ENCODE measurements around the gene RINT1. TPM values are rescaled to one million over a fixed set of nuclear protein-coding genes. Genes with fewer than 3 reads are reported as not detected.

RINT1 gene
- total RNA-seq, 2 donors from 2014 or later = 21.0 to 26.0 TPM

DNA sequence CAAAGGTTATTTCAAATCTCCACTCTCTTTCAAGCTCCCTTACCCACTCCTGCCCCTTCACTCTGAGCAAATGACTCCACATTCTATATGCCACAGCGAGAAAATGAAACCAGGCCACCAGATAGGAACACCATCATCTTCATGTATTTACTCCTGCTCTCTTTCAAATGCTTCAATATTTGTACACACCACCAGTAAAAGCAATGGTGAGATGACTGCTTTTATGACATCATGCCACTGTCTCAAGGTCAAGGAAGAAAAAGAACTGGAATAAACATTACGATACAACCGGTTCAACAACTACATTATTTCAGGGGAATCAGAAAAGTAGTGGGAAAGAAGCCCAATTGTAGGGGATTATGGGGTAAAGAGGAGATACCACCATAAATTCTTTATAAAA, 42.6 kb upstream of the RINT1 start:
- Histone ChIP-seq H3K4me3 (ENCODE audit: low read length) (no peak overlapping the region), H3K4me1 (ENCODE audit: control insufficient read depth, insufficient read depth, low read length) (no peaks in the 10 kb centered on the region), H3K27me3 (ENCODE audit: control insufficient read depth, insufficient read depth, low read length, poor library complexity, severe bottlenecking) (no peaks in the 10 kb centered on the region), H3K27ac (ENCODE audit: low read depth, low read length) (no peak overlapping the region), H3K36me3 (ENCODE audit: control insufficient read depth, insufficient read depth, low read length) (peaks cover 28% of the 10 kb centered on the region), H3K9ac (ENCODE audit: extremely low read depth, low read length, poor library complexity, severe bottlenecking) (no peak overlapping the region), H3K9me3 (ENCODE audit: control insufficient read depth, low read length) (no peaks in the 10 kb centered on the region)
- Mint-ChIP-seq H3K36me3 (ENCODE audit: low read depth) (peaks cover 53% of the 10 kb centered on the region), H3K4me1 (peaks cover 2% of the 10 kb centered on the region), H3K4me3 (no peak overlapping the region), H3K9me3 (no peaks in the 10 kb centered on the region), H3K27ac (no peak overlapping the region), H3K27me3 (ENCODE audit: insufficient read depth) (no peaks in the 10 kb centered on the region)
- WGBS, 2 experiments (ENCODE audit: insufficient coverage in 1 of 2, insufficient read length in 1 of 2) = 91 to 100% methylated on average over 3 of the region's 3 CpGs
- DNase-seq = no peak
- no peak for TF ChIP-seq CTCF (conservative IDR thresholded peaks at IDR 0.05)

DNA sequence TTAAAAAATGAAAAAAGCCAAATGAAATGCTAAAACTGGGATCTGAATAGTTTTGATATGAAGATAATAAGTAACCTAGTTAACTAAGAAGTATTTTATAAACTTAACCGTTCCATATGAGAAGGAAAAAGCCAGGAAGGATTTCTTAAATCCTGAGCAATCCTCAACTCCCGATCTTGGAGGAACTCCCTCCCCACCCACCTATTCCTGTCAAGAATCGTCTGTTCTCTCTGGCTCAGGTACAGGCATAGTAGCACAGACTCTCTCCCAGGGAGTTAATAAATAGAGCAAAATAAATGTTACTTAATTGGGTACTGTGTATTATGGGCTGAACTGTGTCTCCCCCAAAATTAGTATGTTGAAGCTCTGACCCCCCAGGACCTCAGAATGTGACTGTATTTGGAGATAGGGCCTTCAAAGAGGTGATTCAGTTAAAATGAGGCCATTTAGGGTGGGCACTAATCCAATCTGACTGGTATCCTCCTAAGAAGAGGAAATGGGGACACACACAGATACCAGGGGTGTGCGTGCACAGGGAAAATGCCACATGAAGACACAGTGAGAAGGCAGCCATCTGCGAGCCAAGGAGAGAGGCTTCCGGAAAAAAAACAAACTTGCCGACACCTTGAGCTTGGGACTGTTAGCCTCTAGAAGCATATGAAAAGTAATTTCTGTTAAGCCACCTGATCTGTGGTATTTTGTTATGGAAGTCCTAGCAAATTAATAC, 38.6 kb upstream of the RINT1 start:
- Histone ChIP-seq H3K9me3 (ENCODE audit: control insufficient read depth, low read length) (no peaks in the 10 kb centered on the region), H3K27me3 (ENCODE audit: control insufficient read depth, insufficient read depth, low read length, poor library complexity, severe bottlenecking) (no peaks in the 10 kb centered on the region), H3K36me3 (ENCODE audit: control insufficient read depth, insufficient read depth, low read length) (peaks cover 15% of the 10 kb centered on the region), H3K4me1 (ENCODE audit: control insufficient read depth, insufficient read depth, low read length) (peaks cover 14% of the 10 kb centered on the region), H3K4me3 (ENCODE audit: low read length) (no peak overlapping the region), H3K27ac (ENCODE audit: low read depth, low read length) (no peak overlapping the region), H3K9ac (ENCODE audit: extremely low read depth, low read length, poor library complexity, severe bottlenecking) (no peak overlapping the region)
- no peak for TF ChIP-seq CTCF (conservative IDR thresholded peaks at IDR 0.05)
- H3K4me3 Mint-ChIP-seq = no peak overlapping the region
- H3K4me1 Mint-ChIP-seq = peaks cover 9% of the 10 kb centered on the region
- no peaks in the 10 kb centered on the region for H3K9me3 Mint-ChIP-seq
- no peaks in the 10 kb centered on the region for H3K27me3 Mint-ChIP-seq (ENCODE audit: insufficient read depth)
- WGBS, 2 experiments (ENCODE audit: insufficient coverage in 1 of 2, insufficient read length in 1 of 2) = 98 to 100% methylated on average over 4 to 7 of the region's 7 CpGs
- no peak for DNase-seq
- H3K27ac Mint-ChIP-seq = no peak overlapping the region
- H3K36me3 Mint-ChIP-seq (ENCODE audit: low read depth) = peaks cover 28% of the 10 kb centered on the region

DNA sequence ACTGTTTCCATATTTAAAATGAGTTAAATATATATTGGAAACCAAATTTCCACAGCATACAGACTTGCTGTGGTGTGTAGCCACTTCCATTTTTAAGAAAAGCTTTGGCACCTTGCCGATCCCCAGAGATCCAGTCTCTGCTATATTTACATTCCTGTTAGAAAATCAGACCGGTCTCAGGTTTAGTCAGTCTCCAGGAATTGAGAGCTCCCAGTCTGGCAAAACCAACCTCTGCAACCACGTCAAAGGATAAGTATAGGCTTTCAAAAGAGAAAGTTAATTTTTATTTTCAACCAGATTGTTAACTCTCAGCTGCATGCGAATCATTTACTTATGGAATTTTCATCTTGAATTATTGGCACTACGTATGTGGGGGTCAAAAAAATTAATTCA, 38.1 kb upstream of the RINT1 start:
- Histone ChIP-seq H3K4me3 (ENCODE audit: low read length) (no peak overlapping the region), H3K27me3 (ENCODE audit: control insufficient read depth, insufficient read depth, low read length, poor library complexity, severe bottlenecking) (no peaks in the 10 kb centered on the region), H3K27ac (ENCODE audit: low read depth, low read length) (no peak overlapping the region), H3K9me3 (ENCODE audit: control insufficient read depth, low read length) (no peaks in the 10 kb centered on the region), H3K9ac (ENCODE audit: extremely low read depth, low read length, poor library complexity, severe bottlenecking) (no peak overlapping the region), H3K4me1 (ENCODE audit: control insufficient read depth, insufficient read depth, low read length) (peaks cover 14% of the 10 kb centered on the region), H3K36me3 (ENCODE audit: control insufficient read depth, insufficient read depth, low read length) (peaks cover 20% of the 10 kb centered on the region)
- H3K27me3 Mint-ChIP-seq (ENCODE audit: insufficient read depth) = no peaks in the 10 kb centered on the region
- H3K27ac Mint-ChIP-seq = no peak overlapping the region
- TF ChIP-seq CTCF (conservative IDR thresholded peaks at IDR 0.05) = no peak
- peaks cover 9% of the 10 kb centered on the region for H3K4me1 Mint-ChIP-seq
- DNase-seq = no peak
- no peaks in the 10 kb centered on the region for H3K9me3 Mint-ChIP-seq
- 96 to 100% methylated on average over 4 to 5 of the region's 5 CpGs for WGBS, 2 experiments (ENCODE audit: insufficient coverage in 1 of 2, insufficient read length in 1 of 2)
- no peak overlapping the region for H3K4me3 Mint-ChIP-seq
- H3K36me3 Mint-ChIP-seq (ENCODE audit: low read depth) = peaks cover 29% of the 10 kb centered on the region
